Bronchial smooth muscle cell (primary cell): ENCODE measurements around the gene GSTK1. TPM values are rescaled to one million over a fixed set of nuclear protein-coding genes. Genes with fewer than 3 reads are reported as not detected.

Experiments
- total RNA-seq: library from RNA; depleted of rRNA; stranded (reverse); fragments of >200 nt; gene quantifications from 2 replicates; pipeline ENCODE4 v1.2.1, GENCODE V29; 2014

GSTK1 gene
- total RNA-seq, result 73.4 and 76.3 TPM in 2 replicates

GRCh38 chr7:143263266-143264195, at the start of gene GSTK1:
GSTK1 (plus strand) TSS chr7:143263441; CDS start chr7:143263514, 73 bp downstream.

GRCh38 chr7:143221737-143222136, 41.5 kb upstream of the GSTK1 start, which contains the start of gene TAS2R40:
TAS2R40 (plus strand) TSS chr7:143222037; CDS start chr7:143222079, 42 bp downstream.

GRCh38 chr7:143284591-143285469, 21.6 kb downstream of the GSTK1 start, which contains the start of gene TMEM139:
TMEM139 (plus strand) TSS chr7:143284958; CDS start chr7:143285958, 1,000 bp downstream.

GRCh38 chr7:143287935-143288826, 24.9 kb downstream of the GSTK1 start, which contains the start of gene CASP2:
CASP2 (plus strand) TSS chr7:143288351; CDS start chr7:143288456, 105 bp downstream.

GRCh38 chr7:143315776-143316175, 52.5 kb downstream of the GSTK1 start, which contains the start of gene CLCN1:
CLCN1 (plus strand) TSS chr7:143316111; CDS start chr7:143316213, 102 bp downstream.

Other genes starting within 250 kb of the GSTK1 start
- not detected in 2 replicates for gene OR9A2, start 236.3 kb upstream of the GSTK1 start, total RNA-seq
- gene OR6V1, start 211.1 kb upstream of the GSTK1 start, total RNA-seq, result not detected in 2 replicates
- gene PIP, start 131.4 kb upstream of the GSTK1 start, total RNA-seq, result not detected in 2 replicates
- gene TAS2R39, start 80.0 kb upstream of the GSTK1 start, total RNA-seq, result not detected in 2 replicates
- not detected in 2 replicates for gene TAS2R40, start 41.4 kb upstream of the GSTK1 start, total RNA-seq
- gene TMEM139, start 21.5 kb downstream of the GSTK1 start, total RNA-seq, result 0.09 TPM in 1 of 2 replicates, not detected in the other
- gene CASP2, start 24.9 kb downstream of the GSTK1 start, total RNA-seq, result 7.3 and 9.3 TPM in 2 replicates
- 0.09 TPM in 1 of 2 replicates, not detected in the other for gene CLCN1, start 52.7 kb downstream of the GSTK1 start, total RNA-seq
- 4.6 and 8.2 TPM in 2 replicates for gene FAM131B, start 99.3 kb downstream of the GSTK1 start, total RNA-seq
- 13.6 and 13.7 TPM in 2 replicates for gene ZYX, start 117.9 kb downstream of the GSTK1 start, total RNA-seq
- 0.09 and 0.16 TPM in 2 replicates for gene EPHA1, start 145.4 kb downstream of the GSTK1 start, total RNA-seq
- gene TAS2R60, start 180.0 kb downstream of the GSTK1 start, total RNA-seq, result 0.17 TPM in 1 of 2 replicates, not detected in the other
- not detected in 2 replicates for gene TAS2R41, start 214.4 kb downstream of the GSTK1 start, total RNA-seq